Measurements from ENCODE around the gene GGTA1.
"Not testable (repeated sequence)": the region's sequence is repeated elsewhere in the genome, so short reads cannot be mapped to it uniquely, and the experiment has no call there.

GGTA1 gene

DNA sequence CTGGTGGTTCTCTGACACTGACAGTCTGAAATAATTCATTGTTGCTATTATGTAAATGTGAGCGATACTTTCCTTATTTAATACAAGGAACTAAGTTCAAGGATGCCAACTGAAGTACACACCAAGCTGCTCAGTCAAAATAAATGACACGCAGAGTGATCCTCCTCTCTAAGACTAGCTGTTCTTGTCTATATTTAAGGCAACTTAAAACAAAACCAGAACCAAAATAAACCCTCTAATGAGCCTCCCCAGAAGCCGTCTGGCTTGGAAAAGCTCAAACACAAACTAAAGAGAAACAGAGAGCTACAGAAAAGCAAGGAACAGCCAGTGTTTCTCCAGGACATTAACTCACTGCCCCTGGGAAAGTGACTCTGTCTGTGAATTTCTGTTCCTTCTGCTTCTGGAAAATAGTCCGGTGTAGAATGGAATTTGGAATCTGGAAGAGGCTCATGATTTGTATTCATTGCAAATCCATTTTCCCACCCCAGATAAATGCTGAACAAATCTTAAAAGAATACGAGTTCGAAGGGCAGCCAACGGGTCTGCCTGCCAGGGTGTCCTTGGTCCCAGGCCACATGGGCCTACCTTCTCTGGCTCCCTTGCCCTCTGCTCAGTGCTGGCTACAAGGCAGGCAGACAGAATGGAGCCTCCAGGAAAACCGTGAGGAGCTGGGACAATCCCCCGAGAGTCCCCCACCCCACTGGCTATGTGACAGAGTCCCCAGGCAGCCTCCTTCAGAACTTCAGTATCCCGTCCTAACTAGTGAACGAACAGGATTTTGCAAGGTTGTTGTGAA is 14.8 kb downstream of the GGTA1 start:
- Mint-ChIP-seq H3K27ac (no peak overlapping the region), H3K36me3 (no peaks in the 10 kb centered on the region), H3K9me3 (ENCODE audit: low read depth) (no peaks in the 10 kb centered on the region), H3K4me1 (ENCODE audit: low read depth) (no peaks in the 10 kb centered on the region), H3K27me3 (no peaks in the 10 kb centered on the region), H3K4me3 (no peak overlapping the region)

DNA sequence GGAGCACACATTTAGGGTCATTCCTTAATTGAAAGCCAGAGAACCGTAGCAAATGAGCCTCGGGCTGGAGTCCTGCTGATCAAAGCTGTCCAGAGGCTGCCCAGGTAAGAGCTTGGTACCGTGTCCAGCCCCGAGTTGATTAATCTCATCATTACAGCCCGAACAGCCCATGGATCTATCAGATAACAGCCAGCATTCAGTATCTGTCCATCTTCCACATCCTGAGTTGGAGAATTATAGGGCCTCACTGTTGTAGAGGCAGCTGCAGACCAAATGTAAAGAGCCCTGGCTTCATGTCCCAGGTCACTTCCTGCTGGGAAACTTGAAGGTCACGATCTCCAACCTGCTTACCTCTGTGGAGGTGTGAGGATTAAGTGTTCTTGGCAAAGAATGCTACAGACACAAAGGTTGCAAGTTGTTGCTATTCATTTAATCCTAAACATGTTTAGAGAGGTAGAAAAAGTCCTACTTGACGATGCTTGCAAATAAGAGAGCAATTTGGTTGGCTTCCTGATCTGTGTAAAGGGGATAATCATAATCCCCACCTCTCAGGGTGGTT is 16.1 kb downstream of the GGTA1 start:
- Mint-ChIP-seq H3K4me1 (ENCODE audit: low read depth) (no peaks in the 10 kb centered on the region), H3K36me3 (no peaks in the 10 kb centered on the region), H3K9me3 (ENCODE audit: low read depth) (no peaks in the 10 kb centered on the region), H3K27me3 (no peaks in the 10 kb centered on the region), H3K4me3 (no peak overlapping the region), H3K27ac (no peak overlapping the region)

DNA sequence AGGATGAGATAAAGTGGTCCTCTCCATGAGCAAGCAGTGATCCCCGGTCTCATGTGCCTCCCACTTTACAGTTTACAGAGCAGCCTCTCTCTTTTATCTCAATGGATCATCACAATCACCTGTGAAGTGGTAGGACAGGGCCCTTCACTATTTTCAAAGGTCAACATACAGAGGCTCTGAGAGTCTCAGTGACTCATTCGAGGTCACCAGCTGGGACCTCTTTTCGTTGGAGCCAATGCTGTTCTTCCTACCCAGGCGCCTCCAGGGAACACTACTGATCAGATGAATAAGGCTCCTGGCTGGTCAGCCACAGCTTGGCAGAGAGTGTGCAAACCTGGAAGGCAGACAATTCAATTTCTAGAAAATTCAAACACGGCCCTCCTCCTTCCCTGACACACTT is 16.6 kb downstream of the GGTA1 start:
- H3K4me3 Mint-ChIP-seq = no peak overlapping the region
- H3K4me1 Mint-ChIP-seq (ENCODE audit: low read depth) = no peaks in the 10 kb centered on the region
- H3K27ac Mint-ChIP-seq = no peak overlapping the region

DNA sequence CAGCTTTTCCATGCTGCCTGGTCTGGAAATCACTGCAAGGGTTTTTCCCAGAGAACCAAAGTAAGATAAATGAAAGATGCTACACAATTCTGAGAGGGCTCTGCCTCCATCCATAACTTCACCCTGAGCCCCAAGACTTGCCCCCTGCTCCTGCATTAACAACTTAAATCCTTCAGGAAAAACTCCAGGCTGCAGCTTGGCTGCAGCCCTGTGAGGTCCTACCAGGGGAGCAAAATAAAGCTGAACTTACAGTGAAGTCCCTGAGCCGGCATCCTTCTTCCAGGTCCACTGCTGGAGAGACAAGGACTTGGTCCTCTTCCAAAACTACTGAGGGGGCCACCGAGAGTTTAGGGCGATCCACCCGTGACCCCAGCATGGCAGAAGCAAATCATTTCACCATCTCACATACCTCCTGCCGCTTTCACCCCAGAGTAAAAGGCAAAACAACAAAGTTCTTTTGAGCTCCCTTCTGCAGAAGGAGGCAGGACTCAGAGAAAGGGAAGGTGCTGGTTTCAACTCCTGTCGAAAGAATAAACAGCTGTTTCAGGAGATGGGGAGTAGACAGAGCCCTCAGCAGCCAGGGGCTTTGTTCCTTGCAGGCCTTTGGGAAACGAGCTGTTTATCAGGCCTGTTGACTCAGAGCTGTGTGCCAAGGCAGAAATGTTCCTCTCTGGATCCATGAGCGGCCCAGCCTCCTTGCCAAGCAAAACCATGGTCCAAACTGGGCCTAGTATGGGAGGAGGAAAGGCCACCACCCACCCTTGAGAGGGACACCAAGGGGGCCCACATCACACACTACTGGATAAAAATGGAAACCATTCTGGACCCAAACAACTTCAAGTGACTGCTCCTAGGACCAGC is 20.6 kb downstream of the GGTA1 start:
- no peaks in the 10 kb centered on the region for H3K27me3 Mint-ChIP-seq
- no peak overlapping the region for H3K4me3 Mint-ChIP-seq
- H3K36me3 Mint-ChIP-seq = no peaks in the 10 kb centered on the region
- H3K27ac Mint-ChIP-seq = no peak overlapping the region
- H3K9me3 Mint-ChIP-seq (ENCODE audit: low read depth) = no peaks in the 10 kb centered on the region
- H3K4me1 Mint-ChIP-seq (ENCODE audit: low read depth) = no peaks in the 10 kb centered on the region

More for the DNA sequence above, 16.6 kb downstream of the GGTA1 start:
- Mint-ChIP-seq H3K27me3 (no peaks in the 10 kb centered on the region), H3K36me3 (no peaks in the 10 kb centered on the region), H3K9me3 (ENCODE audit: low read depth) (no peaks in the 10 kb centered on the region)

DNA sequence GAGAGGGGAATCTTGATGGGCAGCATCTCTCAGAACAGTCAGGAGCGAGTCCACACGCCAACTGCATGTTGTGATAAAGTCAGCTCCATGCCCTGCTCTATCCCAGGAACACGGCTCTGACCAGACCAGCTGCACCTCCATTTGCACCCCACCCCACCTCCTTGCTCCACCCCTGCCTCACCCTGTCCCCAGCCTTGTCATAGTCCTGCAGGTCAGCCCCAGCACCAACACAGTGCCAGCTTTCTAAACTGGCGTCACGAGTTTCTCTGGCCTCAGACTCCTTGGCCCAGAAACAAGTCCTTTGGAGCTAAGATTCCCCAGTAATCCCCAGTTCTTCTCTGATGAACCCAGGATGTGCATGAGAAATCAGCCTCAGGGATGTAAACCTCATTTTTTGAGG is 23.5 kb downstream of the GGTA1 start:
- H3K27me3 Mint-ChIP-seq = peaks cover 2% of the 10 kb centered on the region
- H3K27ac Mint-ChIP-seq = no peak overlapping the region
- H3K4me3 Mint-ChIP-seq = no peak overlapping the region
- H3K9me3 Mint-ChIP-seq (ENCODE audit: low read depth) = no peaks in the 10 kb centered on the region
- no peaks in the 10 kb centered on the region for H3K4me1 Mint-ChIP-seq (ENCODE audit: low read depth)
- no peaks in the 10 kb centered on the region for H3K36me3 Mint-ChIP-seq

DNA sequence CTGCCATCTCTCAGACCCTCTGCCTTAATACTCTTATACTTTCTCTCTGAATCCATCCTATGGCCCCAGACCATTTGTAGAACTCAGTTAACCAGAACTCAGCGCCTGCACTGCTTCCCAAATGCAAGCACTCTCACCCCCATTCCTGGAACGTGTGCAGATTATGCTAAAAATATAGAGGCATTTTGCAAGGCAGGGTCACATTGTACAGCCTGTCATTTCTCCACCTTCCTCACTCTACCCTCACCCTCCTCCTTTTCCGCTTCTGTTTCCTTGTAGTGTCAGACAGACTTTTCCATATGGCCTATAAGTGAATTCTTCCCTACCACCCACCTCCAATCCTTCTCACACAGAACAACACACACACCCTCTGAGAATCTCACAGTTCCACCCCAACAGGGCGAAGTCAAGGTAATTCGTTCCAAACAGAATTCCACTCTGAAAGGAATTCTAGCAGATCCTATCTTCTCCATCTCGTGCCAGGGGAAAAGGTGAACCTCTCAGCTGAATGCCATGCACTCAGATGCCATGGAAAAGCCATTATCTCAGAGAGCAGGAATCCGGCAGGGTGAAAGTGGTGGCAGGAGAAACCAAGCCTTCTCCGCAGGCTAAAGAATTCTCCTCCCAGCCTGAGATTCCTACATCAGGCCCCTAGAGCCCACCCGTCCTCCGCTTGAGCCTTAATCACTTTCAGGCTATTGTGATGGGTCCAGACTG is 25.3 kb downstream of the GGTA1 start:
- Mint-ChIP-seq H3K9me3 (ENCODE audit: low read depth) (no peaks in the 10 kb centered on the region), H3K4me1 (ENCODE audit: low read depth) (no peaks in the 10 kb centered on the region), H3K27me3 (peaks cover 2% of the 10 kb centered on the region), H3K27ac (no peak overlapping the region), H3K36me3 (no peaks in the 10 kb centered on the region), H3K4me3 (no peak overlapping the region)

DNA sequence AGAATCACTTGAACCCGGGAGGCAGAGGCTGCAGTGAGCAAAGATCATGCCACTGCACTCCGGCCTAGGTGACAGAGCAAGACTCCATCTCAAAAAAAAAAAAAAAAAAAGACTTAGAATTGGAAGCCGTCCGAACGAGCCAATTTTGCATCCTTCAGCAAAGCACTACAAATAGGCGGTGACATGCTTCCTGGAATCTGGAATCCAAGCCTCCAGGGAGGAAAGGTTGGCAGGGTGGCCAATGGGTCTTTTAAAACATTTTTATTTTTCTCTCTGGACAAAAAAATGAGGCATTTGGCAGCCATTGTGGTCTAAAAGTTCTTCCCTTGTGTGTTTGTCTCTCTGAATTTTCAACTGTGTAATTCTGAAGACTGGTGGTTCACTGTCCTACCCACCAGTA is 26.4 kb downstream of the GGTA1 start:
- H3K27me3 Mint-ChIP-seq = peaks cover 7% of the 10 kb centered on the region
- no peak overlapping the region for H3K4me3 Mint-ChIP-seq
- H3K36me3 Mint-ChIP-seq = no peaks in the 10 kb centered on the region
- H3K4me1 Mint-ChIP-seq (ENCODE audit: low read depth) = no peaks in the 10 kb centered on the region
- H3K9me3 Mint-ChIP-seq (ENCODE audit: low read depth) = no peaks in the 10 kb centered on the region
- no peak overlapping the region for H3K27ac Mint-ChIP-seq

DNA sequence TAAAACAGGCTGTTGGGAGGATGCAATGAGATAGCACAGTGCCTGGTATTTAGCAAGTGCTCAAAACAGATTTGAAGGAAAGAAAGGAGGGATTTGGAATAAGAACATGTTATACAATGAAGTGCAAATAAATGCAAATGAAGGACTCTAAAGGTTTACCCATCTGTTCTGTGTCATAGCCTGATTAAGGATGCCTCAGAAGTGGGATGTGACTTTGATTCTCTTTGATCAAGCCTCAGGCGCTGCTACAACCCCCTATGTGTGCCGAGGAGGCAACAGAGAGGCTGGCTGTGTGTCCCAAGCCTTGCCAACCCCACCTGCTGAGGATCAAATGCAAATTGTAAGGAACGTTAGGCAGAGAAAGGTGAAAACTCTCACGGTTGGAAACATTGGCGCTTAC is 27.2 kb downstream of the GGTA1 start:
- peaks cover 7% of the 10 kb centered on the region for H3K27me3 Mint-ChIP-seq
- no peak overlapping the region for H3K27ac Mint-ChIP-seq
- H3K36me3 Mint-ChIP-seq = peaks cover 3% of the 10 kb centered on the region
- H3K4me1 Mint-ChIP-seq (ENCODE audit: low read depth) = no peaks in the 10 kb centered on the region
- H3K9me3 Mint-ChIP-seq (ENCODE audit: low read depth) = no peaks in the 10 kb centered on the region
- H3K4me3 Mint-ChIP-seq = no peak overlapping the region

DNA sequence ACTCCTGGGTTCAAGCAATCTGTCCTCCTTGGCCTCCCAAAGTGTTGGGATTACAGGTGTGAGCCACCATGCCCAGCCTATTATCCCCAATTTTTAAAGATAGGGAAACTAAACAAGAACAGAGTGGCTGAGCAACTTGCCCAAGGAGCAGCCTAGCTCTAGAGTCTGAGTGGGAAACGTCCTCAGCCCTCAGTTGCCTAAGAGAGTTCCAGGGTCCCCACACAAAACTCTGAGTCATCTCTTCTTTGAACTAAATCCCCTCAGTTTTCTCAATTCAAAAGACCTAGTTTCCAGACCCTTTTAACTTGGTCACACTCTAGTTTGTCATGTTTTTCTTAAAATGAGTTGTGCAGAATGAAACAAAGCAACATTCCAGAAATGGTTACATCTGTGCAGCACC is 33.5 kb downstream of the GGTA1 start:
- H3K4me3 Mint-ChIP-seq = no peak overlapping the region
- peaks cover 3% of the 10 kb centered on the region for H3K36me3 Mint-ChIP-seq
- H3K27me3 Mint-ChIP-seq = peaks cover 13% of the 10 kb centered on the region
- H3K9me3 Mint-ChIP-seq (ENCODE audit: low read depth) = no peaks in the 10 kb centered on the region
- peaks cover 3% of the 10 kb centered on the region for H3K4me1 Mint-ChIP-seq (ENCODE audit: low read depth)
- no peak overlapping the region for H3K27ac Mint-ChIP-seq

DNA sequence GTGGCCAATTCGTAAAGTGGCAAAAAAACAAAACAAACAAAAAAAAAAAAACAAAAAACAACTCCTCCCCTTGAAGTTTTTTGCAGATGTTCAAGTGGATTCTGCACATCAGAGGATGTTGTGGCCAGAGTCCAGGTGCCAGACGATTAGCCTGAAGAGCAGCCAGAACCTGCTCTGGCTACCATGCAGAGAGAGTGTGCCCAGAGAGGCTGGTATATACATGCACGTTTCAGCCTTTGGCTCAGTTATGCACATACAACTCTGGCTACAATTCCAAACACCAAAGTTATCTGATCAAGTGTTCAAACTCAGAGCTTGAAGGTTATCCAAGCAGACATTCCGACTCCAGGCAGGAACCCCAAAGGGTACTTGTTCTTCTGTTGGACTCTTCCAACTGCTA is 34.7 kb downstream of the GGTA1 start:
- Mint-ChIP-seq H3K27ac (no peak overlapping the region), H3K4me3 (no peak overlapping the region), H3K27me3 (peaks cover 19% of the 10 kb centered on the region)

DNA sequence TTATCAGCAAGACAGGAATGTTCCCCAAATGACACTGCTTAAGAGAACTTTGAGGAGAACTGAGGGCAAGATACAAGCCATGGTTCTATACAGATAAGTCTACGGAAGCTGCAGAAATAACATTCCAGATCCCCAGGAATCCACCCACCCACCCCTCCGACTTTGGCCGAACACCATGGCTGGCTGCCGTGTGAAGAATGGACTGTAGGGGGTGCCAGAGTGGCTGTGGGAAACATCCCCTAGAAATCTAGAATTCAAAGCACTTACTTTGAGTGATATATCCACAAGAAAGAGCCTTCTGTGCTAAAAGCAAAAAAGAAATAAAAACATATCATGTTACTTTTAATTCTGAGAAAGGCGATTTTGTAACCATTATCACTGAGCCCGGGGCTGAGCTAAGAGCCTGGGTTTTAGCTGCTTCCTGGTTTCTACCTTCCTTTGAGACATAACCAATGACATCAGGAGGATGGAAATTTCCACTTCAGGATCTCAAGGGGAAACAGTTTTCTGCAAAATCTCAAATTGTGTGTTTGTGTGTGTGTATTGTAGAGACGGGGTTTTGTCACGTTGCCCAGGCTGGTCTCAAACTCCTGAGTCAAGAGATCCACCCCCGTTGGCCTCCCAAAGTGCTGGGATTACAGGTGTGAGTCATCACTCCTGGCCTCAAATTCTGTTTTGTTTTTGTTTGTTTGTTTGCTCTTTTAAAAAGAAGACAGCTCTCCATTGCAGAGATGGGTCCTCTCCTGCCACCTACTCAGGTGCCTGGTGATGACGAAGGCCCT is 36.4 kb downstream of the GGTA1 start:
- Mint-ChIP-seq H3K9me3 (ENCODE audit: low read depth) (no peaks in the 10 kb centered on the region), H3K27ac (no peak overlapping the region), H3K4me3 (no peak overlapping the region), H3K27me3 (peaks cover 25% of the 10 kb centered on the region), H3K4me1 (ENCODE audit: low read depth) (peaks cover 3% of the 10 kb centered on the region), H3K36me3 (peaks cover 3% of the 10 kb centered on the region)

More for the DNA sequence above, 34.7 kb downstream of the GGTA1 start:
- Mint-ChIP-seq H3K4me1 (ENCODE audit: low read depth) (peaks cover 3% of the 10 kb centered on the region), H3K36me3 (peaks cover 3% of the 10 kb centered on the region), H3K9me3 (ENCODE audit: low read depth) (no peaks in the 10 kb centered on the region)

DNA sequence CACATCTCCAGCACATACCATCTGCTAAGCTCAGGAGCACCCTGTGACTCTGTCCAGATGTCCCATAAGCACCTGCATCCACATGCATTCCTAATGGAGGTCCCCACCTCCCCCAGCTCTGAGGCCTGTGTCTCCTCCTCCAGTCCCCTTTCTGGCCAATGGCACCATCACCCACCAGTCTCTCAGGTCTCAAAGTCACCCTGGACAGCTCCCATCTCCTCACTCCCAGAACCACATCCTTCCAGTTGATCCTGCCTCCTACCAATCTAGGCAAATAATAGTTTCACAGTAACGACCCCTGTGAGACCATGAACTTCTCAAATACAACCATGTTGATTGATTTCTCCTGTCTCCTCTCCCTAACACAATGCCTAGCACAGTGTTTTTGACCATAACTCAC is 40.1 kb downstream of the GGTA1 start:
- Mint-ChIP-seq H3K4me3 (no peak overlapping the region), H3K36me3 (no peaks in the 10 kb centered on the region), H3K9me3 (ENCODE audit: low read depth) (no peaks in the 10 kb centered on the region), H3K27ac (no peak overlapping the region), H3K27me3 (peaks cover 26% of the 10 kb centered on the region), H3K4me1 (ENCODE audit: low read depth) (peaks cover 15% of the 10 kb centered on the region)

DNA sequence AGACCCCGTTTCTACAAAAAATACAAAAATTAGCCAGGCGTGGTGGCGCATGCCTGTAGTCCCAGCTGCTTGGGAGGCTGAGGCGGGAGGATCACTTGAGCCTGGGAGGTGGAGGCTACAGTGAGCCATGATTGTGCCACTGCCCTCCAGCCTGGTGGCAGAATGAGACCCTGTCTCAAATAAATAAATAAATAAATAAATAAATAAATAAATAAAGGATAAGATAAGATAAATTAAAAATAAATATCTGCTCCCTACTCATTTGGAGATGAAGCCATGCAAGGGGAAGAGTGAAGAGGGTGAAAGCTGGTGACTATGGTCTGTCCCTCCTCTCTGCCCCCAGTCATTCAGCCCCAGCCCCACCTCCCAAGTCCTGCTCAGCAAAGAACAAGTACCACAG is 41.2 kb downstream of the GGTA1 start:
- H3K27me3 Mint-ChIP-seq = peaks cover 25% of the 10 kb centered on the region
- H3K4me1 Mint-ChIP-seq (ENCODE audit: low read depth) = peaks cover 15% of the 10 kb centered on the region
- not testable (repeated sequence) for H3K4me3 Mint-ChIP-seq; H3K36me3 Mint-ChIP-seq; H3K27ac Mint-ChIP-seq; H3K9me3 Mint-ChIP-seq (ENCODE audit: low read depth)

DNA sequence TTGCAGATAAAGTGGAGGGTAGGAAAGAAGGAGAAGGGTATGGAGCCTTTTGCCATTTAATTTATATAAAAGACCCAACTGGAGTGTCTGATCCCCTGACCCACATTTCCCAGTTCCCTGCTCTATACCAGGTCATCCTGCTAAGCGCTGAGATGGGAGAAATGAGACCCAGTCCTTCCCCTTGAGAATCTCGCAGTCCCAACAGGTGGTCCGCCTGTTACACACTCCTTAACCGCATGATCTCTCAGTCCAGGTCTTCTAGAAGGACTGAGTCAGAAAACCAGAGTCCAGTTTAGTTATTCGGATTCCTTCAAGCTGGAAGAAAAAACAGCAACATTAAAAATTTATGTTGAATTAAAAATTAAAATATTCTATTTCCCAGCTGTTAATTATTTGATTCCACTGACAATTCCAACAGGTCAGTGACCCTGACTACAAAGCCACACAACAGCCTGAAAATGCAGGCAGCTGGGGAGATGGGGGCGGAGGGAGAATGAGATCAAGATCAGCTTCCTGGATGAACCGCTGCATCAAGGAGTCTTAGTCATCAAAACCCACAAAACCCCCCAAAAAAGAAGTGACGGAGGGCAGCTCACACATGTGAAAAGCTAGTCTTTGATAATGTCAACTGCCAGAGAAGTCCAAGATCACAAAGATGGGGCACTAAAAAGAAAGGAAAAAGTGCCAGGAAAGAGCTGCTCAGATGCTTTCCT is 44.0 kb downstream of the GGTA1 start:
- Mint-ChIP-seq H3K4me1 (ENCODE audit: low read depth) (peaks cover 12% of the 10 kb centered on the region), H3K27me3 (peaks cover 22% of the 10 kb centered on the region), H3K9me3 (ENCODE audit: low read depth) (no peaks in the 10 kb centered on the region), H3K36me3 (no peaks in the 10 kb centered on the region), H3K27ac (no peak overlapping the region), H3K4me3 (no peak overlapping the region)
